Type B pancreatic cell (in vitro differentiated cells): ENCODE measurements around the gene KRT7. TPM values are rescaled to one million over a fixed set of nuclear protein-coding genes. Genes with fewer than 3 reads are reported as not detected.
A peak's percentile ranks its signal among the peaks of the same experiment; 100 is the strongest.

Source experiments
- DNase-seq: peaks from one replicate; pipeline ENCODE4 v3.0.0; 2021; ENCODE audit warnings: mixed read lengths; ENCODE audit not compliant: unreplicated experiment; ENCODE audit errors: extremely low spot score
- H3K27ac Mint-ChIP-seq: 2 replicates; pipeline ENCODE4 v1.8.0; 2021; ENCODE audit warnings: mild to moderate bottlenecking, mixed read lengths
- H3K27me3 Mint-ChIP-seq: 2 replicates; pipeline ENCODE4 v1.8.0; 2021; ENCODE audit warnings: mixed read lengths
- H3K36me3 Mint-ChIP-seq: 2 replicates; pipeline ENCODE4 v1.8.0; 2021; ENCODE audit warnings: mixed read lengths
- H3K4me1 Mint-ChIP-seq: one replicate; pipeline ENCODE4 v1.8.0; 2021; ENCODE audit warnings: mixed read lengths; ENCODE audit not compliant: unreplicated experiment
- H3K4me3 Mint-ChIP-seq: 2 replicates; pipeline ENCODE4 v1.8.0; 2021; ENCODE audit warnings: mild to moderate bottlenecking, mixed read lengths
- H3K9me3 Mint-ChIP-seq: 2 replicates; pipeline ENCODE4 v1.8.0; 2021; ENCODE audit warnings: mixed read lengths
- CTCF ChIP-seq: fragments of 200-600 bp; sonication (generic); conservative IDR thresholded peaks from 2 replicates; pipeline ENCODE4 v1.5.0; 2021; ENCODE audit warnings: antibody characterized with exemption, mild to moderate bottlenecking
- long read RNA-seq: library from polyadenylated mRNA; unstranded; transcript quantifications from one replicate; pipeline ENCODE4 v2.0.0, GENCODE V29; 2020
- total RNA-seq: library from RNA; stranded (reverse); gene quantifications from 2 replicates; pipeline ENCODE4 v1.2.1, GENCODE V29; 2021; ENCODE audit warnings: low replicate concordance

The KRT7 gene
- 125 and 293 TPM in 2 replicates for total RNA-seq
- long read RNA-seq, transcript KRT7-201 (9 exons, 1,754 nt) = major isoform, 126 of 142 reads
- long read RNA-seq, partial matches to known transcripts = 2 of 142 reads
- long read RNA-seq, other reads (novel, unspliced or antisense) = 14 of 142 reads

- Mint-ChIP-seq H3K4me3 (peak within 1 kb of the TSS; percentile 88), H3K36me3 (no peaks in the 10 kb centered on the region), H3K4me1 (peaks cover 27% of the 10 kb centered on the region), H3K27me3 (peaks cover 54% of the 10 kb centered on the region), H3K27ac (peak within 1 kb of the TSS; percentile 75), H3K9me3 (no peaks in the 10 kb centered on the region)
- TF ChIP-seq CTCF = no peak
- DNase-seq = no peak
Measured at GRCh38 chr12:52232674-52233461, at the start of gene KRT7. Gene KRT7 (plus strand): TSS chr12:52233243. CDS start chr12:52233297, 54 bp downstream.

GRCh38 chr12:52183544-52183910, 49.5 kb upstream of the KRT7 start:
- no peak for DNase-seq
- peaks cover 25% of the 10 kb centered on the region for H3K4me1 Mint-ChIP-seq
- TF ChIP-seq CTCF = no peak
- H3K9me3 Mint-ChIP-seq = no peaks in the 10 kb centered on the region
- H3K36me3 Mint-ChIP-seq = no peaks in the 10 kb centered on the region
- H3K27me3 Mint-ChIP-seq = peaks cover 2% of the 10 kb centered on the region
- H3K4me3 Mint-ChIP-seq = no peak overlapping the region
- H3K27ac Mint-ChIP-seq = peak overlapping the region; percentile 65

GRCh38 chr12:52183971-52184370, 49.1 kb upstream of the KRT7 start:
- Mint-ChIP-seq H3K36me3 (no peaks in the 10 kb centered on the region), H3K27me3 (peaks cover 2% of the 10 kb centered on the region), H3K9me3 (no peaks in the 10 kb centered on the region), H3K4me1 (peaks cover 25% of the 10 kb centered on the region), H3K27ac (peak overlapping the region; percentile 65), H3K4me3 (no peak overlapping the region)
- TF ChIP-seq CTCF = no peak
- DNase-seq = no peak

GRCh38 chr12:52184813-52185212, 48.2 kb upstream of the KRT7 start:
- H3K27me3 Mint-ChIP-seq = peaks cover 2% of the 10 kb centered on the region
- H3K36me3 Mint-ChIP-seq = no peaks in the 10 kb centered on the region
- no peak for DNase-seq
- H3K9me3 Mint-ChIP-seq = no peaks in the 10 kb centered on the region
- no peak for TF ChIP-seq CTCF
- no peak overlapping the region for H3K4me3 Mint-ChIP-seq
- H3K27ac Mint-ChIP-seq = peak overlapping the region; percentile 34
- H3K4me1 Mint-ChIP-seq = peaks cover 23% of the 10 kb centered on the region

GRCh38 chr12:52185400-52185967, 47.6 kb upstream of the KRT7 start:
- DNase-seq = no peak
- Mint-ChIP-seq H3K4me1 (peaks cover 22% of the 10 kb centered on the region), H3K27ac (peak overlapping the region; percentile 65), H3K36me3 (no peaks in the 10 kb centered on the region), H3K27me3 (peaks cover 2% of the 10 kb centered on the region), H3K4me3 (no peak overlapping the region), H3K9me3 (no peaks in the 10 kb centered on the region)
- TF ChIP-seq CTCF = no peak
